ENCODE data around the gene SPATA46. TPM values are rescaled to one million over a fixed set of nuclear protein-coding genes. Genes with fewer than 3 reads are reported as not detected.

Gene SPATA46
- total RNA-seq, 2 experiments from 2014 or later: not detected

DNA sequence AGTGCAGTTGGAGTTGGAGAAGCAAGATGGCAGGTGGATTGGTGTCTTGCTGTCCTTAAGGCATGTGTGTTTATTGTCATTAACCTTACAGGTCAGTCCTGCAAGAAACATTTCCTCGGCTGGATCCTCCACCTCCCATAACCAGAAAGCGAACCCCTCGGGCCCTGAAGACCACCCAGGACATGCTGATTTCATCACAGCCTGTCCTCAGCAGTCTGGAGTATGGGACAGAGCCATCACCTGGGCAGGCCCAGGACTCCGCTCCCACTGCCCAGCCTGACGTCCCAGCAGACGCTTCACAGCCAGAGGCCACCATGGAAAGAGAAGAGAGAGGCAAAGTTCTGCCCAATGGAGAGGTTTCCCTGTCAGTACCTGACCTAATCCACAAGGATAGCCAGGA is 6.4 kb upstream of the SPATA46 start:
- no peak for DNase-seq
- Mint-ChIP-seq H3K27ac (no peak overlapping the region), H3K4me1 (no peaks in the 10 kb centered on the region), H3K27me3 (no peaks in the 10 kb centered on the region), H3K36me3 (ENCODE audit: low read depth) (no peaks in the 10 kb centered on the region), H3K4me3 (no peak overlapping the region), H3K9me3 (ENCODE audit: low read depth) (no peaks in the 10 kb centered on the region)
- intact Hi-C loops (cut with DNase I, micrococcal nuclease): no loop called here
- ATAC-seq: no peak
- POLR2A ChIA-PET: no interaction called here
- CTCF ChIA-PET: no interaction called here

DNA sequence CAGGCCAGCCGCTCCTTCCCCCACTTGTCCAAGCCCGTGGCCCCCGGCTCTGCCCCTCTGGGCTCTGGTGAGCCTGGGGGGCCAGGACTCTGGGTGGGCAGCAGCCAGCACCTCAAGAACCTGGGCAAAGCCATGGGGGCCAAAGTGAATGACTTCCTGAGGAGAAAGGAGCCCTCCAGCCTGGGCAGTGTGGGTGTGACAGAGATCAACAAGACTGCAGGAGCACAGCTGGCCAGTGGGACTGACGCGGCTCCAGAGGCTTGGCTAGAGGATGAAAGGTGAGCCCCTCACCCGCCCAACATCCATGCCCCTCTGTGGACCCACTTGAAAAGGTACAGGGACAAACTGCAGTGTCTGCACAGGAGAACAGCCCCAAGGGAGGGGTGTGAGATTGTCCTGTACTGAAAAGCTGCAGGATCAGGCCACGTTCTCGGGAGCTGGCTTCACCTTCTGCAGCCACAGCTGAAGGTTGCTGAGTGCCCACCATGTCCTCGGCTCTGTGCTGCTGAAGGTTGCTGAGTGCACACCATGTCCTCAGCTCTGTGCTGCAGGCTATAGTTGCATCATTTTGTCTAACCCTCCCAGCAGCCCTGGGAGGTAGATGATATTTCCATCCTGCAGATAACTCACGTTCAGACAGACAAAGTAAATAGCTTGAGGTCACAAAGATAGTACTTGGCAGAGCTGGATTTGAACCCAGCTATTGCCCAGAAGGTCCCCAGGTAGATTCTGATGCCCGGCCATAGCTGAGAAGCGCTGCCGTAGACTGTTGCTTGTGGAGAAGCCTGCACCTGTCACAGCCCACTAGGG is 5.5 kb upstream of the SPATA46 start:
- Mint-ChIP-seq H3K36me3 (ENCODE audit: low read depth) (no peaks in the 10 kb centered on the region), H3K27ac (no peak overlapping the region), H3K27me3 (no peaks in the 10 kb centered on the region), H3K9me3 (ENCODE audit: low read depth) (no peaks in the 10 kb centered on the region), H3K4me1 (no peaks in the 10 kb centered on the region), H3K4me3 (no peak overlapping the region)
- ChIA-PET CTCF (no interaction called here), POLR2A (no interaction called here)
- no peak for DNase-seq
- intact Hi-C loops (cut with DNase I, micrococcal nuclease): no loop called here
- ATAC-seq: no peak

DNA sequence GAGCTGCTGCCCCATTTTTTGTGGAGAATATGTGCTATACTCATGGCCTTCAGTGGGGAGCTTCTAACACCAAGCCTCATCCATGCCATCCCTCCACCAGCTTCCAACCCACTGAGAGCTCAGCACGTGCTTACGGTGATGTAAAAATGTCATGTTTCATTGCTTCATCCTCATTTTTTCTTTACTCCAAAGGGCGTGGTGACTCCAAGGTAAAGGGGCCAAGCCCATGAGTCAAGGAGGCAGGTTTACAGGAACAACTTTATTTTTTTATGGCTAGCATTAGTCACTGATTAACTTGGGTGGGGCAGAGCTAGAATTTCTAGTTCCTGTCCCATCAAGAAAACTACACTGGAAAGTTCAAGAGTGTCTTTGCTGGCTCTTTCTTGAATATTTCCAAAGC is 4.7 kb upstream of the SPATA46 start, which contains the start of gene C1orf226:
Gene C1orf226 (plus strand): TSS at position 346 of the 400 bp plus-strand sequence. CDS start 174 bp downstream, outside the sequence.
- ATAC-seq (no peak), DNase-seq (no peak)
- Mint-ChIP-seq H3K4me3 (no peak within 1 kb of the TSS), H3K27ac (no peak within 1 kb of the TSS), H3K27me3 (no peaks in the 10 kb centered on the region), H3K4me1 (no peaks in the 10 kb centered on the region), H3K36me3 (ENCODE audit: low read depth) (no peaks in the 10 kb centered on the region), H3K9me3 (ENCODE audit: low read depth) (no peaks in the 10 kb centered on the region)
- ChIA-PET CTCF (interaction anchor here (1.2 to 1.4 kb wide), 2 partner anchors 8 to 10 kb away, joined by 3 to 5 read pairs; no protein-coding TSS in a partner anchor), POLR2A (no interaction called here)
- intact Hi-C loops (cut with DNase I, micrococcal nuclease): no loop called here

DNA sequence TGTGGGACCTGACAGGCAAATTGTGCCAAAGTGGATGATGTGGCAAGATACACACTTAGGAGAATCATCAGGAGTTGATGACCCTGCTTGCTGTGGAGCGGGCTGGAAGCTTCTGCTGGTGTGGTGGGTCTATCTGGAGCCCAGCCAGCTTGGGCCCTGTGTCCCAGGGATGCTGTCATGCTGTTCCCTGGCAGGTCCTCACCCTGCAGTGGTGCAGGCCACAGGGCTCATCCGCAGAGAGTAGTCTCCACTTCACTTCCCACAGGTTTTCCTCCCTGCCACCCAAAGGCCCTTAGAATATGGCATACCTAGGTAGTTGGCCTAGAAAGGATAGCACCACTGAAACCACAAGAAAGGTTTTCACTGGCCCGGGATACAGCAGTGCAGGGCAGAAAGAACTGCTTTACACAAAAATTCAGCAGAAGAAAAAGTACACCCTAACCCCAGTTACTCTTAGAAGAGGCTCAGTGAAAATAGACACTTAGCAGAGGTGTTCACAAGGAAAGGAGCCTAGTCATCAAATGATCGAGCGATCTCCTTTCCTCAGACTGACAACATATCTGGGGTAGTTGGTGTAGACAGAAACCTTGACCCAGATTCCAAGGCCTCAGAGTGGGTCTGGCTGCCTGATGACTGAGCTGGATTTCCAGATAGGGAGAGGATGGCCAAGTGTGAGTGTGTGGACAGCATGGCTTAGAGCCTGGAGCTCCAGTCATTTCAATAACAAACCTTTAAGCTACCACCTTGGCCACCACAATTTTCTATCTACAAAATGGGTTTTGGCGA is 3.6 kb upstream of the SPATA46 start:
- ChIA-PET POLR2A (no interaction called here), CTCF (interaction anchor here (0.7 to 1.4 kb wide), 3 partner anchors 9 to 1057 kb away, joined by 3 to 5 read pairs (median 3); no protein-coding TSS in a partner anchor)
- Mint-ChIP-seq H3K36me3 (ENCODE audit: low read depth) (no peaks in the 10 kb centered on the region), H3K9me3 (ENCODE audit: low read depth) (no peaks in the 10 kb centered on the region), H3K27ac (no peak overlapping the region), H3K4me3 (no peak overlapping the region), H3K27me3 (no peaks in the 10 kb centered on the region), H3K4me1 (no peaks in the 10 kb centered on the region)
- no peak for ATAC-seq
- no peak for DNase-seq
- intact Hi-C loops (cut with DNase I, micrococcal nuclease): no loop called here

DNA sequence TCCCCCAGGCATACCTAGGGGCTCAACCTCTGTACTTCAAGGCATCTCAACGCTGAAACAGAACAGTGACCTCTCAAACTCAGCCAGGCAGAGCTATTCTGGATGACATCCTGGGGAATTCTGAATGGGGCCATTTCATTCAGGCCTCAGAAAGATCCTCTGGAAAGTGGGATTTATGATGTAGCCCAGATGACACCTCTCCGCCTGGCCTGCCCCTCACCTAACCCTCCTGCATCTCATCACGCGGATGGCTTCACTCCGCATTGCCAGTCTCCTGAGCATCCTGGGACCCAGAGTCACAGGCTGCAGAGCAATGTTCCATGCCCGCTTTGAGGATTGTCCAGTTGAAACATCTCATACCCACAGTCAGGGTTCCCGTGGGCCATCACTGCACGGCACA is 1.2 kb downstream of the SPATA46 start:
- POLR2A ChIA-PET: no interaction called here
- no peaks in the 10 kb centered on the region for H3K9me3 Mint-ChIP-seq (ENCODE audit: low read depth)
- H3K27ac Mint-ChIP-seq: no peak overlapping the region
- DNase-seq (no peak), ATAC-seq (no peak)
- no peaks in the 10 kb centered on the region for H3K36me3 Mint-ChIP-seq (ENCODE audit: low read depth)
- intact Hi-C loops (cut with DNase I, micrococcal nuclease): no loop called here
- no peaks in the 10 kb centered on the region for H3K27me3 Mint-ChIP-seq
- CTCF ChIA-PET: interaction anchor here (0.7 kb wide), 1 partner anchor 250 kb away, joined by 3 read pairs; no protein-coding TSS in a partner anchor
- no peak overlapping the region for H3K4me3 Mint-ChIP-seq
- H3K4me1 Mint-ChIP-seq: no peaks in the 10 kb centered on the region

DNA sequence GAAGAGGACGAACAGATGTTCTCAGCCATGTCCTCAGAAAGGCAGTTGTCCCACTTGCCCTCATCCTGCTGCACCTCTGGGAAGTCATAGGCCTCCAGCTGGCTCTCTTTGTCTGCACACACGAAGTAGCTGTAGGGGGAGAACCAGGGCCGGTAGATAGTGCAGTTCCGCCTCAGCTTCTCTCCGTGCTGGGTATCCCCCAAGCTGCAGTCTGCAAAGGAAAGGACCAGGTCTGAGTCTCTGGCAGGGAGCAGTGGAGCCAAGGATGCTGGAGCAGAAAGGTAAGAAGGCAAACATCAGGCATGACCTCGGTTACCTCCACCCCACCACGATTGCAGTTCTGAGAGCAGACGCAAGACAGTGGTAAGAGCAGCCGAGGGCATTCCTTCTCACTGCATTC is 2.2 kb downstream of the SPATA46 start:
- intact Hi-C loops (cut with DNase I, micrococcal nuclease): no loop called here
- Mint-ChIP-seq H3K4me3 (no peak overlapping the region), H3K27ac (no peak overlapping the region), H3K27me3 (no peaks in the 10 kb centered on the region), H3K36me3 (ENCODE audit: low read depth) (no peaks in the 10 kb centered on the region), H3K9me3 (ENCODE audit: low read depth) (no peaks in the 10 kb centered on the region), H3K4me1 (no peaks in the 10 kb centered on the region)
- no peak for DNase-seq
- ChIA-PET CTCF (no interaction called here), POLR2A (no interaction called here)
- ATAC-seq: no peak

DNA sequence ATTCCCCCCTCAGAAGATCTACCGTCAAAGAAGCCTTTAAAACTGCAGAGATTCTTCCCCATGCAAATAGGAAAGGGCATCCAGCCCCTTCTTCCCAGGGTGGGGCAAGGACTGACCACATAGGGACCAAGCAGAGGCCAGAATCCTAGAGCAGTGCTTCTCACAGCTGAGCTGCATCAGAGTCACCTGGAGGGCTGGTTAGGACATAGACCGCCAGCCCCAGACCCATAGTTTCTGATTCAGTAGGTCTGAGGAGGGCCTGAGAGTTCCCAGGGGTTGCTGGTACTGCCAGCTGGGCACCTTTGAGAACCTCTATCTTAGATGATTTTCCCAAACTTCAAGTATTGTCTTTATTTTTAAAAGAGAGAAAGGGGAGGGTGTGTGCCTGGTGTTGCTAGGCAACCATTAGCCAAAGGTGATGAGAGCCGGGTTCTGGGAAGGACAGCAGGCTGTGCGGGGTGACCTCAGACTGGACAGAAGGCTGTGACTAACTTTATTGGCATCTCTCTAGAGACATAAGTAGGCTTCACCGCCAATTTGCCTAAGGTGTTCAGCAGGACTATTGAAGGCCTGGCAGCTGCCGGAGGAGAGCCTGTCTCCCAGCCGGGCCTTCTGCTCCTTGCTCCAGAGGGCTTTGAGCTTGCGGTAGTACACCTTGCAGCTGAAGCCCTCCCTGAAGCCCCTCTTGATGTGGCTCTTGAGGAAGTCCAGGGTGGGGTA is 3.0 kb downstream of the SPATA46 start:
- POLR2A ChIA-PET: no interaction called here
- H3K4me1 Mint-ChIP-seq: no peaks in the 10 kb centered on the region
- H3K9me3 Mint-ChIP-seq (ENCODE audit: low read depth): no peaks in the 10 kb centered on the region
- CTCF ChIA-PET: no interaction called here
- H3K27me3 Mint-ChIP-seq: no peaks in the 10 kb centered on the region
- DNase-seq (no peak), ATAC-seq (no peak)
- H3K27ac Mint-ChIP-seq: no peak overlapping the region
- no peak overlapping the region for H3K4me3 Mint-ChIP-seq
- intact Hi-C loops (cut with DNase I, micrococcal nuclease): no loop called here
- no peaks in the 10 kb centered on the region for H3K36me3 Mint-ChIP-seq (ENCODE audit: low read depth)

DNA sequence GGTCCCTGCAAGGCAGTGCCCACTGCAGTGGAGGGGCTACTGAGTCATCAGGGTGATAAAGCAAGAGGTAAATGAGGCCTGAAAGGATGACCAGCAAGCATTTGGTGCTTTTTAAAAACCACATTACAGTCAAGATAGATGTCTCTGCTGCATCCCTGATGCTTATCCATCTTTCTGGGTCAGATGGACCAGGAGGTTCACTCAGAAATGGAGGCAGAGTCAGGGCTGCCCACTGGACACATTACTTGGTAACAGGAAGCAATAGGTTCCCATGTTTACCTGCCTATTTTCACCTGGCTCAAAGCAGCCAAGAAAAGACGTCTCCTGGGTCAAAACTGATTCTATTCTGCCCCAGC is 3.6 kb downstream of the SPATA46 start:
- Mint-ChIP-seq H3K4me1 (no peaks in the 10 kb centered on the region), H3K27me3 (no peaks in the 10 kb centered on the region), H3K27ac (no peak overlapping the region), H3K9me3 (ENCODE audit: low read depth) (no peaks in the 10 kb centered on the region), H3K36me3 (ENCODE audit: low read depth) (no peaks in the 10 kb centered on the region), H3K4me3 (no peak overlapping the region)
- intact Hi-C loops (cut with DNase I, micrococcal nuclease): no loop called here
- DNase-seq: no peak
- no peak for ATAC-seq
- CTCF ChIA-PET: no interaction called here
- POLR2A ChIA-PET: no interaction called here

DNA sequence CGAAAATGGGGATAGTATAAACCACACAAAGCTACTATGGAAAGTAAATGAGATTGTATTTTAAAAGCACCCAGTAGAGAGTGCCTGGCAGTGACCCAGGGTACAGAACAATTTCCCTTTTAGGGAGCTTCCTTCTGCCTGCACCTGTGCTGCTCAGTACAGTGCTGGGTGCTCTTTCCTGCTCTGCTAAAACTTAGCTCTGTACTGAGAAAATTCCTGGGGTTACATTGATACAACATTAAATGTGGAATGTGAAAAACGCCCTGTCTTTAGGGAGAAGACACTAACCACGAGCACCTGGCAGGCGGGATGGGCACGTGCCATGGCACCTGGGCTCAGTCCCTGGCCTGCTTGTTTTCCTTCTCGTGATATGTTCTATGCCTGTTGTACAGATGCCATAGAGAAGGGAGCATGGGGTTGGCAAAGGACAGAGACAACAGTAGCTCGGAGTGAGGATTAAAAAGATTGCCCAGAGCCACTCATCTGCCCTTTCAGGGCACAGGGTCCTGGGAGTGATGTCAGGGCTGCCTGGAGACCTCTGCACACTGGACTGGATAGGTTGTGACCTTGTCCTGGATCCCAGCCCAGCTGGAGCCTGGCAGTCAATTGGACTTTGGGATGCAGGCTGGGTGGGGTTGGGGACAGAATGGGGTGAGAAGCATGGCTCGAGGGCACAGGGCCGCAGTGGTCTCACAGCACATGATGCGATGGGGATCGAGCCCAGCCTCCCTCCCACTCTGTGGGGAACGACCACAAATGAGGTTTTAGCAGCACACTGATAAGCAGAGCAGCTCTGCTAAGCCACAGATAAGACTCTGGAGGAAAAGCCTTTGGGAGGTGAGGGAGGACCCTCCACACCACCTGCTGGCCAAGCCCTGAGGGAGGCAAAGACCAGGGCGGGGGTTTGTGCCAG is 4.2 kb downstream of the SPATA46 start:
- no peaks in the 10 kb centered on the region for H3K36me3 Mint-ChIP-seq (ENCODE audit: low read depth)
- H3K27me3 Mint-ChIP-seq: no peaks in the 10 kb centered on the region

DNA sequence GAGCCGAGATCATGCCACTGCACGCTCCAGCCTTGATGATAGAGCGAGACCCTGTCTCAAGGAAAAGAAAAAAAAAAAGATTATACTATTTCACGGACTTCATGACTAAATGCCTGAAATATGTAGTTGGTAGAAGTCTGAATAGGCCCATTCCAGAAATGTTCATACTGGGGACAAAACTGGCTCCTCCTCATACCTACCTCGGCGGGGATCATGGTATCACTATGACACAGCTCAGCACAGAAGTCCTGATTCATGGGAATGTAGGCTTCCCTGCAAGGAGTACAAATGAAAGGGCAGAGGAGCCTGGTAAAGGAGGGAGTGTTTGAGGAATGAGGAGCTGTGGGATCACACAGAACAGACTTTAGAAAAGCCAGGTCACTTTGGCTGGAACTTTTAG is 5.0 kb downstream of the SPATA46 start:
- no peak overlapping the region for H3K27ac Mint-ChIP-seq
- H3K4me3 Mint-ChIP-seq: no peak overlapping the region
- POLR2A ChIA-PET: no interaction called here
- CTCF ChIA-PET: interaction anchor here (0.7 to 1.1 kb wide), 3 partner anchors 19 to 118 kb away, joined by 3 to 4 read pairs (median 4); no protein-coding TSS in a partner anchor
- H3K9me3 Mint-ChIP-seq (ENCODE audit: low read depth): no peaks in the 10 kb centered on the region
- intact Hi-C loops (cut with DNase I, micrococcal nuclease): no loop called here
- no peaks in the 10 kb centered on the region for H3K27me3 Mint-ChIP-seq
- H3K36me3 Mint-ChIP-seq (ENCODE audit: low read depth): no peaks in the 10 kb centered on the region
- no peak for DNase-seq
- no peak for ATAC-seq
- H3K4me1 Mint-ChIP-seq: no peaks in the 10 kb centered on the region

More for the DNA sequence above, 4.2 kb downstream of the SPATA46 start:
- Mint-ChIP-seq H3K9me3 (ENCODE audit: low read depth) (no peaks in the 10 kb centered on the region), H3K4me1 (no peaks in the 10 kb centered on the region), H3K4me3 (no peak overlapping the region), H3K27ac (no peak overlapping the region)
- CTCF ChIA-PET: interaction anchor here (0.7 to 1.1 kb wide), 3 partner anchors 23 to 468 kb away, joined by 3 to 4 read pairs (median 3); no protein-coding TSS in a partner anchor
- intact Hi-C loops (cut with DNase I, micrococcal nuclease): no loop called here
- POLR2A ChIA-PET: no interaction called here
- ATAC-seq: no peak
- no peak for DNase-seq

DNA sequence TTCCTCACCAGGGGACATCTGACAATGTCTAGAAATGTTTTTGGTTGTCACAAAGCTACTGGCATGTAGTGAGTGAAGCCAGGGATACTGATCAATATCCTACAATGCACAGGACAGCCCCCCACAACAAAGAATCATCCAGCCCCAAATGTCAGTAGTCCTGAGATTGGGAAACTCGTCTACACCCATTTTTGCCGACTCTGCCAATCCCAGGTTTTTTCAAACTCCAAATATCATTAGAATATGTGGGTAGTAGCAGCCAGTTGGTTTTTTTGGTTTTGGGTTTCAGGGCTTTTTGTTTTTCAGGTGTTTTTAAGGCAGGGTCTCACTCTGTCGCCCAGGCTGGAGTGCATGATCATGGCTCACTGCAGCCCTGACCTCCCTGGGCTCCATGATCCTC is 5.9 kb downstream of the SPATA46 start:
- Mint-ChIP-seq H3K4me1 (no peaks in the 10 kb centered on the region), H3K27ac (no peak overlapping the region), H3K9me3 (ENCODE audit: low read depth) (no peaks in the 10 kb centered on the region), H3K27me3 (no peaks in the 10 kb centered on the region), H3K36me3 (ENCODE audit: low read depth) (no peaks in the 10 kb centered on the region), H3K4me3 (no peak overlapping the region)
- DNase-seq: no peak
- no peak for ATAC-seq
- ChIA-PET POLR2A (no interaction called here), CTCF (interaction anchor here (0.8 kb wide), 1 partner anchor 20 kb away, joined by 4 read pairs; no protein-coding TSS in a partner anchor)
- intact Hi-C loops (cut with DNase I, micrococcal nuclease): no loop called here
